Fibroblast of the aortic adventitia (primary cell): Measurements from ENCODE around the gene TMEM168. TPM values are rescaled to one million over a fixed set of nuclear protein-coding genes. Genes with fewer than 3 reads are reported as not detected.
"Not testable (repeated sequence)": the region's sequence is repeated elsewhere in the genome, so short reads cannot be mapped to it uniquely, and the experiment has no call there.

Source experiments
- DNase-seq: peaks from one replicate; pipeline ENCODE4 v3.0.0-alpha.2; 2010; ENCODE audit warnings: low read depth
- H3K4me3 ChIP-seq: 2 replicates; pipeline ENCODE4 v1.5.1; 2011; ENCODE audit warnings: low read depth, mild to moderate bottlenecking, control low read depth, low read length, moderate library complexity
- CTCF ChIP-seq: IDR thresholded peaks from 2 replicates; pipeline ENCODE4 v1.5.1; 2011; ENCODE audit warnings: mild to moderate bottlenecking, low read length, control low read depth, inconsistent platforms; ENCODE audit not compliant: insufficient read depth
- total RNA-seq: library from RNA; depleted of rRNA; stranded (reverse); fragments of >200 nt; gene quantifications from 2 replicates; pipeline ENCODE4 v1.2.3, GENCODE V29; 2012; ENCODE audit warnings: low replicate concordance

Gene TMEM168
- total RNA-seq, 1 donor: 25.6 TPM

GRCh38 chr7:112806156-112806555 lies 16.0 kb upstream of the TMEM168 start:
- TF ChIP-seq CTCF: no peak
- H3K4me3 ChIP-seq: no peak overlapping the region
- DNase-seq: no peak

GRCh38 chr7:112802406-112802805 lies 12.2 kb upstream of the TMEM168 start:
- no peak for DNase-seq

GRCh38 chr7:112800486-112800885 lies 10.3 kb upstream of the TMEM168 start:
- DNase-seq: no peak
- TF ChIP-seq CTCF: no peak
- H3K4me3 ChIP-seq: no peak overlapping the region

More at GRCh38 chr7:112802406-112802805, 12.2 kb upstream of the TMEM168 start:
- no peak for TF ChIP-seq CTCF
- H3K4me3 ChIP-seq: no peak overlapping the region

GRCh38 chr7:112799448-112800120 lies 9.4 kb upstream of the TMEM168 start:
- no peak for DNase-seq
- no peak overlapping the region for H3K4me3 ChIP-seq
- TF ChIP-seq CTCF: no peak

- DNase-seq: no peak
- no peak overlapping the region for H3K4me3 ChIP-seq
- no peak for TF ChIP-seq CTCF
Measured at GRCh38 chr7:112798274-112799159, 8.3 kb upstream of the TMEM168 start.

- not testable (repeated sequence) for DNase-seq, H3K4me3 ChIP-seq
Measured at GRCh38 chr7:112796552-112796951, 6.4 kb upstream of the TMEM168 start.

GRCh38 chr7:112792441-112792840 lies 2.2 kb upstream of the TMEM168 start:
- DNase-seq: no peak
- TF ChIP-seq CTCF: no peak
- no peak overlapping the region for H3K4me3 ChIP-seq
